GM19240 (cell line): ENCODE measurements around the gene ERI3.

Experiments used
- DNase-seq: peaks from one replicate; pipeline ENCODE4 v3.0.0; 2011; ENCODE audit warnings: low spot score; ENCODE audit not compliant: insufficient read length

The ERI3 gene

DNA sequence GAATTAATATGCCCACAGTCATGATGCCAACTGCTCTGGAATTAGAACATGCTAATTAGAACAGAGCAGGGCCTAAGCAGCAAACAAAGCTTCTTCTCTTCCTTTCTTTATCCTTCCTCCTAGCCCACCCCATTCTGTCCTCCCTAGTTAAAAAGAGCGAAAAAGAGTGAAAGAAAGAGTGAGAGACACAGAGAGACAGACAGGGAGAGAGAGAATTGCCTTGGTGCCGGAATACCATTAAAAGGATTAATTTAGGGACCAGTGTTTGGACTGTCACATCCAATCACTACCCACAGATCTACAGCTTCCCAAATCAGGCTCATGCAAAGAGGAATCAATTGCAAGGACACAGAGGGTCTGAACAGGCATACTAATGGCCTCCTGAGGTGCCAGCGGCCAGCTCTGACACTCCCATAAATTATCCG, 7.0 kb downstream of the ERI3 start:
- no peak for DNase-seq

DNA sequence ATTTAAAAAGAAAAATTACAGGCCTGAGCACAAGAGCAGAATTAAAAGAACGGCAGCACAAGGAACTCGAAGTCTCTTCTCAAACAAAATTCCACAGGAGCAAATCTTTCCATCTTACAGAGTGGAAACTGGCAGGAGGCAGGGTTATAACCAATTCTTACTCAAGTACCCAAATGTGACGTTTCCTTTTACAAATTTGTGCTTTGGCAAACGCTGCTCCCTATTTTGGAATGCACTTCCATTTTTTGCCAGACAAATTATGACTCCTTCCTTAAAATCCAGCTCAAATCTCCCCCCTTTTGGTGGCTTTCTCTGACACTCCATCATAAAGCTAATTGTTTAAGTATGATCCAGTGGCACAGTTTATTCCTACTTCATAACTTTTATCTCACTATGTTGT, 7.8 kb downstream of the ERI3 start:
- no peak for DNase-seq

- DNase-seq: no peak
Measured at GRCh38 chr1:44346878-44347277, 8.2 kb downstream of the ERI3 start.

DNA sequence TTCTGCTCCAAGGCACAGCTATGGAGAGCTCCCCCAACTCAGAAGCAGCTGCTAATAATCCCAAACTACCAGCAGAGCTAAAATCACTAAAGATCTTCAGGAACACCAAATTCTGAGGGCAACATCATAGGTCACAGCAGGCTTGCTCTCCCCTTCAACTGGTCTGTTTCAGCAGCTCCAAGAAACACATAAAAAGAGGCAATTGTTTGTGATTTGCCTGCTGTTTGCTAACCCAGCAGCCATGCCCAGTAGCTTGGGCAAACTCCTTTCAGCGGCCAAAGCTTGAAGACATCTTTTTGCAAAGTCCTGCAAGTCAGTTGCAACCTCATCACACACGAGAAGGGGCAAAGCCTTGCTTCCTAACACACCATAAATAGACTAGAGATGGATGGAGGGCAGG, 8.9 kb downstream of the ERI3 start:
- no peak for DNase-seq

- no peak for DNase-seq
Measured at GRCh38 chr1:44345187-44345775, 9.8 kb downstream of the ERI3 start.

- DNase-seq: no peak
Measured at GRCh38 chr1:44339731-44340130, 15.3 kb downstream of the ERI3 start.

- no peak for DNase-seq
Measured at GRCh38 chr1:44338136-44338535, 16.9 kb downstream of the ERI3 start.

DNA sequence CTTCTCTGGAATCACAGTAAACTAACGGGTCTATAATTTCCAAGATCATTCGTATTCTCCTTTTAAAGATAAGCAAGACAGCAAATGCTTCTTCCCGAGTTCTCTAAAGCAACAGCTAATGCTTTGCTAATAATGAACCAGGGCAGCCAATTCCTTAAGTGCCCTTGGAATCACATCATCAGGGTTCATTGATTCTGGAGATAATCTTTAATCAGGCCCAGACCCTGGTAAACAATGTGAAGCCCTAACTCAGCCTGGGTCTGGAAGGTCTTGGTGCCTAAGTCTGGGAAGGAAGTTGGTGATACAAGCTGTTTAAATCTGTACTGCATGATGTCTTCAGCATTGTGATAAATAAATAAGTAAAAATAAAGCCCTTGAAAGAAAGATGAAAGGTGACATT, 18.4 kb downstream of the ERI3 start:
- DNase-seq: no peak

DNA sequence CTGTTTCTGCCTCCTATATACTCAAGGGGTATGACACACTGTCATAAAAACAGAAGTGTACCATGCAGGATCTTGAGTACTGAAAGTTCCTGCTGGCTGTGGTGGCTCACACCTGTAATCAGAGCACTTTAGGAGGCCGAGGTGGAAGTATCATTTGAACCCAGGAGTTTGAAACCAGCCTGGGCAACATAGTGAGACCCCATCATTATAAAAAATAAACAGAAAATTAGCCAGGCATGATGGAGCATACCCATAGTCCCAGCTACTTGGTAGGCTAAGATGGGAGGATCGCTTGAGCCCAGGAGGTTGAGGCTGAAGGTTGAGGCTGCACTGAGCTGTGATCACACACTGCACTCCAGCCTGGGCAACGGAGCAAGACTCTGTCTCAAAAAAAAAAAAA, 20.1 kb downstream of the ERI3 start:
- no peak for DNase-seq

DNA sequence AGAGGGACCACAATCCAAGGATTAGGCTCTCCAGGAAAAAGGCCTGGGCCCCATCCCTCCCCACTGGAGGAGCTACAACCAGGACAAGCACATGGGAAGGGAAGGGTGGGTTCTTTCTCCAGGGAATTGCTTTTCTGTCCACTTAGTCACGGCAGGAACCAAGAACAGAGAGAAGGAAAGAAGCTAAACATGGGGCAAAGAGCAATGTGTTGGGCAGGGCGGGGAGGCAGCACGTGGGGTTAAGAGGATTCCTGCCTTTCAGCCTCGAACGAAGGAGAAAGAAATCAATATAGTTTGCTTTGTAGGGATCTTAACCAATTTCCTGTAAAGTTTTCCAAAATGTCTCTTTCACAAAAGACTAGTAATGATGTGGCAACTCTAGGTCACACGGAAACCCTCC, 21.7 kb downstream of the ERI3 start:
- DNase-seq: no peak

- no peak for DNase-seq
Measured at GRCh38 chr1:44332505-44332904, 22.6 kb downstream of the ERI3 start.

DNA sequence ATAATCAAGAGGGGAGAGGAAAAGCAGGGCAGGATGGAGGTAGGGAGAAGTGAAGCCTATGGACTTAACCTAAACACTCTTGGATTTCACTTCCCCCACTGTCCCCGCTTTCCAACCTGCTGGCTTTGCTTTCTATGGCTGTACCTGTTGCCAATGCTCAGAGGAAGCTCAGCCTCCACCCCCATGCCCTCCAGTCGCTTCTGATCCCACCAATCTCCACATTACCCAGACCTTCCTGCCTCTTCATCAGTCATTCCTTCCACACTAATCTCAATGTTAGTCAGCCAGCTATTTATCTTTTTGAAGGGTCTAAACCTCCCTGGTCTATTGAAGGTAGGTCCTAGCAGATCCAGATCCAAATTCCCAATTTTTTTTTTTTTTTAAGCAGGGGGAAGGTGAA, 24.1 kb downstream of the ERI3 start:
- DNase-seq: no peak

GRCh38 chr1:44328671-44329416, 26.2 kb downstream of the ERI3 start:
- DNase-seq: no peak

DNA sequence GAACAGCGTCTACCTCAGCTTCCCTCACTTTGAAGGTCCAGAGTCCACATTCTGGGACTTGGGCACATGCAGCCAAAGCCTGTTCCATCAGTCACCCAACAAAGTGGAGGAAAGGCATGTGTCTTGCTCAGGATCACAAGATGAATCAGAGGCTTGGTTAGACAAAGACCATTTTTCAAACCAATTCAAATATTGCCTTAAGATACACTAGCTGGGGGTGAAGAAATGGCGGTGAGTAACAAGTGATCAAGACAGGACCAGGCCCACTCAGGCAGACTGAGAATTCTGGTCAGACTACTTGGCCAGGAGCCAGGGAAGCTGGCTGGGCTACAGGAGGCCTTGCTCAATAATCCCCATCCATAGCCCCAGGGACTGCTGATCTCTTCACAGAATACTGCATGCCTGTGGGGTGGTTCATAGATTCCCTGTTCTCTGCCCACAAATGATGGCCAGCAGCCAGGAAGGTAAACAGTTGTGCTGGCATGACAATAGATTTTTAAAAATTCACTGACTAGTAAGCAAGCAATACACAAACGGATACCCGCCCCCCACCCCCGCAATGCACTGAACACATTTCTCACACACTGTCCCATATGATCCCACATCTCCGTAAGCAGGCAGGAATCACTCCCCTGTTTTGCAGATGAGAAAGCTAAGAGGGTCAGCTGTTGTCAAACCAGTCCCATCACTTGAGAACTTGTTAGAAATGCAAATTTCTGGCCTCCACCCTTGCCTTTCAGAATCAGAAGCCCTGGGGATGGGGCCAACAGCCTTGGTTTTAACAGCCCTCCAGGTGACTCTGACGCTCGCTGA, 27.2 kb downstream of the ERI3 start:
- DNase-seq: no peak

DNA sequence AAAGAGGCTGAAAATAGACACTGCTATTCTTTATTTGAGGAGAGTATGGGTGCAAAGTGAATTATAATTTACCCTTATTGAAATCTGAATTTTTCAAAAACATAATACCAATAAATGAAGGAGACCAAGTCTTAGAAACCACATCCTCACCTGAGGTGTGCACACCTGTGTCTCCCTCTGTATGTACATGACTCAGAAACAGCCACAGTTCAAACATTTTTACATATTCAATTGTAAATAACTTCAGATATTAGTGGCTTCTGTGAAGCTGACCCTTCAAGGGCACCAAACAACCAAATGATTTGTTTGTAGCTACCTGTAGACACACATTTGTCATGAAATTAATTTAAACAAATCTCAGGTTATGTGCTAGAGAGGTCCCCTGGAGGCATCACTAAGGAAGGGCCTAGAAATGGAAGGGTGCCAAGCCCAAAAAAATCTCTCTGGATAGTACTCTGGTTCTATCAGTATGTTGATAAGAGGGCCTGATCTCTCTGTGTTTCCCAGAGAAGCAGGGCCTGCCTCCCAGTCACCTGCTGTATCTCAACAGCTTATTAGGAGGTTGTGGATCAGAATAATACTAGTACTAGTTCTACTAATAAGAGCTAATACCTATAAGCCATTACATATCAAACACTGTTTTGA, 28.1 kb downstream of the ERI3 start:
- no peak for DNase-seq

GRCh38 chr1:44326024-44326701, 28.9 kb downstream of the ERI3 start:
- no peak for DNase-seq

DNA sequence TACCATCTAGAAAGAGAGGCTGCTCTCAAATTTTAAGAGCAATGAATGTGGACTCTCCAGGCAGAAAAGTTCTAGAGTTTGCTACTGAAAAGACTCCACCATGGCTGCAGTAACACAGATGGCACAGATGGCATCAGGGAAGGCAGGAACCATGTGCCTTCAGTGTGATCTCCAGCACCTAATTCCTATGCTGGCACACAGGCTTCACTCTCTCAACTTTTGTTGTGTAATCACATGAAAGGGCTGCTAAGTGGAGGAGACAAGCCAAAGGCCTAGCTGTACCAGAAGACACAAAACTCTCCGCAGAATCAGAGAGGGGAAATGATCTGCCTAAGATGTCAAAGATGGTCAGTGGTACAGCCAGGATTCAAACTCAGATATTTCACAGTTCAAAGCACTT, 31.1 kb downstream of the ERI3 start:
- no peak for DNase-seq

DNA sequence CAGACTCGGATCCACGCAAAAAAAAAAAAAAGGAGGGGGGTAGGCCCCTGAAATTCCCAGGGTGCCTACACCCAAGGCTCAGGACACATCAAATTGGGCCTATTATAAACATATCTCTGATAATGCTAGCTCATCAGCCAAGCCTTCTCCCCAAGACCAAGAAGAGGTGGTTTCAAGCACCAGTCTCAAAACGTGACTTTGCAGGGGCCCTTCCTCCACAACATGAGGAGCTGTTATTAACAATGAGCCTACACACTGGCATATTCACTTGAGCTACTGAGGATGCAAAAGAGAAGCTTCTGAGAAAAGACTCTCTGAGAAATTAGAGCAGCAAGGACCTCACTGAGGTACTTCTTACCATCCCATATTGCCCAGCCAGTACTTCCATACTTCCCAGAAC, 32.7 kb downstream of the ERI3 start:
- no peak for DNase-seq

GRCh38 chr1:44321466-44321865, 33.6 kb downstream of the ERI3 start:
- no peak for DNase-seq

DNA sequence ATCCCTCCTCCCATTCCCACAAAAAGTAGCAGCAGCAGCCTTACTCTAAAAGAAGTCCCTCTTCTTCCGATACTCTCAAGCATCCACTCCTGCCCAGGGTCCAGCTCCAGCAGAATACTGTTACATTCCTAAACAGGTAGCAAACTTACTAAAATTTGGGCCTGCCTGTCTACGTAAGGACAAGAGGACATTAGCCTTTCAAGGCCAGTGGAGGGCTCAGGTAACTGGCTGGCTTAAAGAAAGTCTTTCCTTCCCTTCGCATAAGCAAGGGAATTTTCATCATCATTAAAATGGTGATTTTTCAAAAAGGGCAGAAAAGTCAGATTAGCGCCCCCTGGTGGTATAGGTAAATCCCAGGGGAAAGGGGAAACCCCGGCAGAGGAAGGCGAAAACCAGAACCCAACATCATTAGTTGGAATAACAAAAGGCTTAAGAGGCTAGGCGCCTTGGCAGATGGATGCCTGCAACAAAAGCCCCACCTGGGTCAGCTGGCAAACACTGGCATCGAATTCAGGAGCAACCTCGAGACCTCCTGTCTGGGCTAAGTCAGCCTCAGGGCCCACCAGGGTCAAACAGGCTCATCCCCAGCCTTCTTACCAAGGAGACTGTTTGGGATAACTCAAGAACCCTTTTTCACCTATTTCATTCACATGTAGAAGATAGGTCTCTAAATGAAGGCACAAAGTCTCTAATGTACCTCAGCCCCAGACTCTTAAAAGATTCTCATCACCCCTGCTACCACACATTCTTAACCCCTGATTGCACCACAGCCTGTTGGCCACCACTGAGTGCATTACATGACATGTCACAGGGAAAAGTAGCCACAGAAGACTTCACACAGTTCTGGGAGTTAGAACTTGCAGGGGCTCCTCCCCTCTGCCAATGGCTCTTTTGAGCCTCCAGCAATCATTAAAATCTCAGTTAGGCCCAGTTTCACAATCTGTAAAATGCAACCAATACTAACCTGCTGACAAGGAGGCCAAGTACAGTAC, 36.7 kb downstream of the ERI3 start:
- peak; percentile 77 for DNase-seq
